HG02885 (cell line): Measurements from ENCODE around the gene LDHAL6B.
"Not testable (repeated sequence)": the region's sequence is repeated elsewhere in the genome, so short reads cannot be mapped to it uniquely, and the experiment has no call there.

Experiments used
- ATAC-seq: cut with Tn5 transposase; IDR thresholded peaks from one replicate; pipeline ENCODE4 v1.9.1; 2021; ENCODE audit warnings: mild to moderate bottlenecking; ENCODE audit not compliant: unreplicated experiment, poor library complexity

The LDHAL6B gene

DNA sequence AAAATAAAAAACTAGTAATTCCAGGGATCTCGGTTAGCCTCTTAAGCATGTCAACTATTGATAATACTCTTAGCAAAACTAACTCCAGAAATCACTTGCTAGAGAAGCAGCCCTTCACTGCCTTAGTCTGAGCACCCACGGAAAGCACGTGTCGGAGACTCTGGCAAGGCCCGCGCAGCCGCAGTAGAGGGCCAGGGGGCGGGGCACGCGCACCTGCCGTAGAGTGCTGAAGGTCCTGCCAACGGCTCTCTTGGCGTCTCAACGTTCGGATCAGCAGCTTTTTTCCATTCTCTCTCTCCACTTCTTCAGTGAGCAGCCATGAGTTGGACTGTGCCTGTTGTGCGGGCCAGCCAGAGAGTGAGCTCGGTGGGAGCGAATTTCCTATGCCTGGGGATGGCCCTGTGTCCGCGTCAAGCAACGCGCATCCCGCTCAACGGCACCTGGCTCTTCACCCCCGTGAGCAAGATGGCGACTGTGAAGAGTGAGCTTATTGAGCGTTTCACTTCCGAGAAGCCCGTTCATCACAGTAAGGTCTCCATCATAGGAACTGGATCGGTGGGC is at the start of gene LDHAL6B:
LDHAL6B (plus strand) TSS at position 221 of the 561 bp plus-strand sequence; CDS start at position 319, 98 bp downstream.
- no peak for ATAC-seq

DNA sequence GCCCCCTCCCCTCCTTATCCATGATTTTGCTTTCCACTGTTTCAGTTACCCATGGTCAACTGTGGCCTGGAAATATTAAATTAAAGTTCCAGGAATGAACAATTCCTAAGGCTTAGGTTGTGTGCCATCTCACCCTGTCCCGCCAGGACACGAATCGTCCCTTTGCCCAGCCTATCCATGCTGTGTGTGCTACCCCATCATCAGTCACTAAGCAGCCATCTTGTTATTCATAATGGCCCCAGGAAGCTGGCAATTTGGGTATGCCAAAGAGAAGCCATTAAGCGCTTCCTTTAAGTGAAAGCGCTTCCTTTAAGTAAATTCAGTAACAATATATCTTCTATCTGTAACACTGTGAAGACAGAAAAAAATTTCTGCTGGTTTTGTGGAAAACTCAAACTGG is 49.2 kb upstream of the LDHAL6B start:
- no peak for ATAC-seq

DNA sequence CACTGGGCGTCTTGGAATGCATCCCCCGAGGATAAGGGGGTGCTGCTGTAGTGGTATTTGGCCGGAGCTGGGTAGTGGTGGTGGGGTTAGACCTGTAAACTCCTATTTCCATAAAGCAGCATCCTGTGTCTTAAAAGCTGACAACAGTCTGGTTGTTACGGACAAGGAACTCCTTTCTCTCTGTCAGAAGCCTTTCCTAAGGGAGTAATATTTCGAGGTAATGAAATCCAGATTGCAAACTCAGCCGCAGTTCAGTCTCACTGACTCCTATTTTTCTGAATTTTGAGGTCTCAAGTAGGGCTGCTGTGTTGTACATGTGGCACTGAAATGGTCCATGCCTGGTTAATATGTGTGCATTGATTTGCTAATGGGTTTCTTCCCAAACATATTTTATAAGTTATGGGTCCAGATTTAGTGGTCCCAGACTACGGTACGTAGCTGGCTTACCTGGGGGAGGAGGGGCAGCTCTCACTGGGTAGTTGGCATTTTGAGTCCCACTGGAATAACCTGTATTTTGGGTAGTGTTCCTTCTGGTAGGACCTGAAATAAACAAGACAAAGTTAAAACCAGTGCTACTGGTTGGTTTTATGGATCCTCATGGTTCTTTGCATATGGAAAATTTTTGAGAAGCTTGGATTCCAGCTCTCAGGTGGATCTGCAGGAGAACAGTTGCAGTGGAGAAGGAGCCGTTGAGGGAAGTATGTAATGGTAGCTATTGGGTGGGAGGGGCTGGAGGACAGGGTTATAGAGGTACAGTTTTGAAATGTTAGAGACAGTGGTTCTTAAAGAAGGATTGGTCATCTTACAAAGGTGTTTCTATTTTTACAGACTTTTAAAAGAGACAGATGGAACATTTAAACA is 48.6 kb upstream of the LDHAL6B start:
- no peak for ATAC-seq

DNA sequence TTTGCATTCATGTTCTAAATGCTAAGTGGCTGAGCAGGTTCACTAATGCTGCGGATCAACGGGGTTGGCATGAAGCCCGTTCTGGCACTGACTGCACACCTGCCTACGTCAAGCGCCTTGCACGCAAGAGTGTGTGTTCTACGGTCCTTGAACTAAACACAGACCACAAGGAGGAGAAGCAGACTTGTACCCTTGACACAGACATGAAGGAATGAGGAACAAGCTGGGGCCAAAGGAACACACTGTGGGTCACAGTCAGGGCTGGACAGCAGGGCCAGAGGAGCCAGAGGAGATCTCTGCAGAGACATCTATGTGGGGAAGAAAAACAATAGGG is 48.0 kb upstream of the LDHAL6B start:
- no peak for ATAC-seq

DNA sequence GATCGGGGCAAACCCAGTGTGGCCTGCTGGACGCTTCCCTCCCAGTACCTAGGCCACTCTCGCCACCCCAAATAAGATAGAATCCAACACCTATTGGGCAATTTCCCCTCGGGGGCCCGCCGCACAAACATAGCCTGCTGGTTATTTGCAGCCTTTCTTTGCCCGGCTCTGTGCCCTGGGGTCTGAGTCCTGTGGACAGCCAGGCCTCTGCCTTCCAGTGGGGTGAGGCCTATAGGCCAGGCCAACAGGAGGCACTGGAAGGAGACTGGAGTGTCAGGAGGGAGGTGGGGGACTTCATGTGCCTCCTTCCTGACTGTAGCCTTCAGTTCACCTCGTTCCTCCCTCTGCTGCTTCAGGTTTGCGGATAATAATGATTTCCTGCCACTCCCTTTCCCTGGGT is 47.4 kb upstream of the LDHAL6B start:
- no peak for ATAC-seq

DNA sequence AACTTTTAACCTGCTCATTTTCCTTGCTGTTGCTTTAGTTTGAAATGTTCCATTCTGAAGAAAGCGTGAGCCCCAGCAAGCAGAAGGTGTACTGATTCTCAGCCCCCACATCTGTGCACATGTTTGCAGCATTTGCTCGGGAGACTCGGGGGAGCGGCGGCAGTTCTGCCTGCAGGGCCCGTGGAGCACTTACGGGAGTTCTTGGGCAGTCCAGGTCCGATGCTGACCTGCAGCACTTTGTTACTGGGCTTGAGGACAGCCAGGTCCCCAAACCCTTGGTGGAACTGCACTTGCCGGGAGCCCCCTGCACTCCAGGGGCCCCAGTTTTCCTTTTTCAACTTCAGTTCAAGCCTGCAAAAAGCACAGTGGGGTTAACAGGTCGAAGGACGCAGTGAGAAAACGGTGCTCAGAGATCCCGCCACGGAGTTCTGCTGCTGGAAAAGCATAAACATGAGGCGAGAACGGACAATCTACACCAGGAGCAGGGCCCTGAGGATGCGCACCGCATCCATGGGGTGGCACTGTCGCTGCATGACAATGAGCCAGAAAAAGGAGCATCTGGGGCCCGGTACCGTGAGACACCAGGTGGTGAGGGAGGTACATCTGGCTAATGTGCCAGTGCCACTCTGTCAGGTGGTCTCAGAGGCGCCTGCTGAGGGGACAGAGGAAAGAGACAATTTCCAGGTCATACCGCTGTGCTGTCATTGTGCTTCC is 45.6 kb upstream of the LDHAL6B start:
- ATAC-seq, result no peak

DNA sequence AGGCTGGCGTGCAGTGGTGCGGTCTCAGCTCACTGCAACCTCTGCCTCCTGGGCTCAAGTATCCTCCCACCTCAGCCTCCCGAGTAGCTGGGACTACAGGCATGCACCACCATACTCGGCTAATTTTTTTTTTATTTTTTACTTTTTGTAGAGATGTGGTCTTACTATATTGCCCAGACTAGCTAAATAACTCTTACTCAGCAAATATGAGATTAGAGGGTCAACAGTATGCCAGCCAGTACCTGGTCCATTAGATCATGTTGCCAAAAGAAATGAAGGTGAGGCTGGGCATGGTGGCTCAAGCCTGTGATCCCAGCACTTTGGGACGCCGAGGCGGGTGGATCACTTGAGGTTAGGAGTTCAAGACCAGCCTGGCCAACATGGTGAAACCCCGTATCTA is 44.6 kb upstream of the LDHAL6B start:
- ATAC-seq, result not testable (repeated sequence)

DNA sequence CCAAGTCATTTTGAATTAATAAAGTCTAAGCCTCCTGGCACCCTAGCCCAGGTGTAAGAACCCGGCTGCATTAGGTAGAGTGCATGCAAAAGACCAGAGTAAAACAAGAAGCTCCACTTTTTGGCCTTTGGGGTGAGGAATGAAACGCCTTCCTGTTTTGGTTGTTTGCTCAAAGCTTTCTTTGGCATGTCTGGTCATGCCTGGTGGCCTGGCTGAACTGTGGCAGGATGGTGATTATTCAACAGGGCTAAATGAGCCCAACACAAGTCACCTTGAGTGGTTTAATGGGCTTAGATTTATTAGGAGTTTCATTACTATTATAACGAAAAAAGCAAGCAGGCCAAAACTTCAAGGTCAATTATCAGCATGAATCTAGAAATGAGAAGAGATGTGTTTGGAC is 40.9 kb upstream of the LDHAL6B start:
- no peak for ATAC-seq

DNA sequence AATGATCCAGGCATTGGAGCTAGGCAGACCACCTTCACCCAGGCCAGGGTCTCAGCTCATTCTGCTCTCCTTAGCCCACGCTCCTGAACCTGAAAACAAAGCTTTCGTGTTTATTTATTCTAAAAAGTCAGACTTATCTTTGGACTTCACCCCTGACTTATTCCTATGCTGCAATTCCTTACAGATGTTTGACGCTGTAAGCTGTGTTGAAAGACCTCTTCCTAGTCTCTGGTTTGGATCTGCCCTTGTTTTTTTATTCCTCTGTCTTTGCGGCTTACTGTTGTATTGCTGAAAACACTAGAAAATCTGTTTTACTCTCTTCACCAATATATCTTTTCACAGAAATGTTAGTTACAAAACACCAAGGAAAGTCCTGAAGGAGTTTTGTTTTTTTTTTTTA is 40.5 kb upstream of the LDHAL6B start:
- no peak for ATAC-seq

DNA sequence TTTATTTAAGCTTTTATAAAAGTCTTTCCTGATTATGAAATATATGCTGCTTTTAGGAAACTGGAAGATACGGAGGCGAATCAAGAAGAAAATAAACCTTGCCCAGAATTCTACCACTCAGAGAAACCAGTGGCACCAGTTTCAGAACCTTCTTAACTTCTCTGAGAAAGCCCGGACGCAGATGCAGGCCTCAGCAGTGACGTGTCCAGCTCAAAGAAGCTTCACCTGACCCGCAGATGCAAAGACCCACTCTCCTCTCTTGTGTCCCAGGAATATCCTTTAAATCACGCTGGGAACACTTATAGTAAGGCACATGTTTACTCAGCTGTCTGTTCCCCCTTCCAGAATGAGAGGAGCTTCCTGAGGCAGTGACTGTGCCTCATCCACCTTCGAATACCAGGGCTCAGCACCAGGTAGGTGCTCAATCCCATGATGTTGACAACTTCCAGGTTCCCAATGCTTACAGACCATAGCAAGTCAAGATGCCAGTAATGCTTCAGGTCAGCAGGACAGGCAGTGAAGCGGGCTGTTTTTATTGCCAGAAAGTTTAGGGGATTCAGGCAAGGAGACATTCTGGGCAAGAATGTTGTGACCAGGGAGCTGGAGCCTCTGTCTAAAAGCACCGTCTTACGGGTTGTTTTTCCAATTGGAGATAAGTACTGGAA is 39.9 kb upstream of the LDHAL6B start:
- ATAC-seq, result no peak

DNA sequence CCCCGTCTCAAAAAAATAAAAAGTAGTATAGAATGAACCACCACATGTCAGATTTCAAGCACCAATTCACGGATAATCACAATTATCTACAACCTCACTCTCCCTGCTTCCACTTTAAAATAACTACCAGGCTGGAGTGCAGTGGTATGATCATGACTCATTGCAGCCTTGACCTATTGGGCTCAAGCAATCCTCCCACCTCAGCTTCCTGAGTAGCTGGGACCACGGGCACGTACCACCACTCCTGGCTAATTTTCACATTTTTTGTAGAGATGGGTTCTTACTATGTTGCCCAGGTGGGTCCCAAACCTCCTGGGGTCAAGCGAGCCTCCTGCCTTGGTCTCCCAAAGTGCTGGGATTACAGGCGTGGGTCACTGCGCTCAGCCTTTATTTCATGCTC is 38.1 kb upstream of the LDHAL6B start:
- no peak for ATAC-seq

DNA sequence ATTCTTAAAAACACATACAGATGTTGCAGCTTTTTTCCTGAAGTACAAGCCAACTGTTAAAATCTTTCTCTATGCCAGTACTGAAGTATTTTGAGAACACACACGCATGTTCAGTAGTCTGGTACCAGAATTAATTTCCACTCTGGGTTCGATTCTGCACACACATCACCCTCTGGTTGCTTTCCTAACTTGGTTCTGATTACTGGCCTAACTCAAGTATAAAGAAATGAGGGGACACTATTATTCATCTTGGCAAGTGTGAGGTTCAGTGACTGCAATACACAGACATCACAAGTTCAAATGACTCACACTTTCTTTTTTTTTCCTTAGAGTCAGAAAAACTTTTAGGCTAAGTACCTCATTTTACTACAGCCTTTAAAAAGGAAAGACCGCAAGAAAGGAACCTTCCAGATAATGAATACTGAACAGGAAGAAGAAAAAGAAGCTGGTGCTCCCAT is 37.4 kb upstream of the LDHAL6B start:
- no peak for ATAC-seq

DNA sequence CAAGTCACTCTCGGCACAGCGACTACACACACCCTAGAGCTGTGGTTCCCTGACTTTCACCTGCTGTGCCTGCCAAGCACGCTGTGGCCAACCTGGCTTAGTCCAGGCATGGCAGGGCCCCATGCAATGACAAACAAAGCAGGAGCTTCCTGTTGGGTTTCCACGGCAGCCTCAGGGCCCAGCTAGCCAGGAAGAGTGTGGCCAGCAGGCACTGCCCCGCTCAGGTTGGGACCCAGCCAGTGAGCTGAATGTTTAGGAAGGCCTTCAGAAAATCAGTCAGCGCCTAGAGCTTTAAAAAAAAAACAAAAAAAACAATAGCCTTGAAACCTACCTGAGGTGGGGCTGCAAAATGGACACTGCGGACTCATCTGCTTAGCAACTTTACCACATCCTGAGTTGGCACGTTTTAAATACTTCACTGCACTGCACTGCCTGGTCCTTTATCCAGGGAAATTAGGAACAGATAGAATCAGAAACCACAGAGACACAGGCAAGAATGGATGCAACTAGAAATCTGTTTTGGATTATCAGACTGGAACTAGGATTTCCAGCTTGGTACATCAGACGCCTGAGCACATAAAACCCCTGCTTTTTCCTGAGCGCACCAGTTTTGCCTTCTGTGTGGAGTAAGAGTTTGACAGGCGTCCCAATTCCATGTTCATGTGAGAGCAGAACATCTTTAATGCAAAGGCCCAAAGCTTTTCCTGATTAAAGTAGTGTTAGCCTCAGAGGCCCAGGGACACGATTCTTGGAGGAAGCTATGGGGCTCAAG is 36.2 kb upstream of the LDHAL6B start:
- ATAC-seq, result no peak

DNA sequence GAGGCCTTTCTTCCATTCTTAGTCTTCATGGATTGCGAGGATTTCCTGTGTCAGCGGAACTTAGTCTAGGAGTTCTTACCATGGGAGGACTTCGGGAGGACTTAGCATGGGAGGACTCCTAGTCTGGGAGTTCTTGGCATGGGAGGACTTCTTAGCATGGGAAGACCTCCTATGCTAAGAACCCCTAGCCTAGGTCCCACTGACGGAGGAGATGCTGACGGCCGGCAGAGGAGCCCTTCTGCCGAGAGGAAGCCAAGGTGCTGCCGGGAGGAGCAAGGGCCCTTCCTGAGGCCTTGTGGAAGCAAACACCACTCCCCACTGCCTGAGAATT is 35.6 kb upstream of the LDHAL6B start:
- no peak for ATAC-seq

DNA sequence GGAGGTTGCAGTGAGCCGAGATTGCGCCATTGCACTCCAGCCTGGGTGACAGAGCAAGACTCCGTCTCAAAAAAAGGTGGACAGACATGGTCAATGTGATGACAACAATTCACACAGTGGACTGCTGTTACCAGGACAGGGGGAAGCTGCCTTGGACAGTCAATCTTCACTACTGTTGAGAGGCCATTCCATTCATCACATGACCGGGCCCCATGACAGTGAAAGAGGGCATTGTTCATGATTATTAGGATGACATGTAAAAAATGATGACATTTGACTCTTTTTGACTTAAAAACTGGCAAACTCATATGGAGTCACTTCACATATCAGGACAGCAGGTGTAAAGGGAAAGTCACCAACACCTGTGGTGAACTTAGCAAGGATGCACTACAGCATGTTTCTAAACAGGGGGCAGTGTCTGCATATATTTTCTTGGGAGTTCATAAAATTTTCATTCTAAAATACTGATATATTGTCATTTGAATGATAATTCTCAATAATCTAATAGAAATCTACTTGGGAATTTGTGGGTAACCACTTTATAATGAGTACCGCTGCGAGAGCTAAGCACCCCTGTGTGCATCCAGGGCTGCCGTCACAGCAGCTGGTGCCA is 34.2 kb upstream of the LDHAL6B start:
- no peak for ATAC-seq

DNA sequence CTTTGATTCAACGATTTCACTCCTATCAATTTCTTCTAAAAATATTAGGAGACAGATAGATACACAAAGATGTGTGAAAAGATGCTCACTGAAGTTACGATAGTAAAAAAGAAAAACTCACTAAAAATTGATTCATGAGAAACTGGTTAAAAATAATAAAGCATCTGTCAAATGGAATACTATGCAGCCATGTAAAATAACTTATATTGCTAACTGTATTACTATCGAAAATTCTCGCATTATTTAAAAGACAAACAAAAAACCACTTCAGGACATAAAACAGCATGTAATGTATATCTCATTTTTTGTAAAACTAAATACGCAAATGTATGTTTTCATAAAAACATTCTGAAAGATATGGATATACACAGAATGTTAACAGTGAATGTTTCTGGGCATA is 33.4 kb upstream of the LDHAL6B start:
- ATAC-seq, result no peak

DNA sequence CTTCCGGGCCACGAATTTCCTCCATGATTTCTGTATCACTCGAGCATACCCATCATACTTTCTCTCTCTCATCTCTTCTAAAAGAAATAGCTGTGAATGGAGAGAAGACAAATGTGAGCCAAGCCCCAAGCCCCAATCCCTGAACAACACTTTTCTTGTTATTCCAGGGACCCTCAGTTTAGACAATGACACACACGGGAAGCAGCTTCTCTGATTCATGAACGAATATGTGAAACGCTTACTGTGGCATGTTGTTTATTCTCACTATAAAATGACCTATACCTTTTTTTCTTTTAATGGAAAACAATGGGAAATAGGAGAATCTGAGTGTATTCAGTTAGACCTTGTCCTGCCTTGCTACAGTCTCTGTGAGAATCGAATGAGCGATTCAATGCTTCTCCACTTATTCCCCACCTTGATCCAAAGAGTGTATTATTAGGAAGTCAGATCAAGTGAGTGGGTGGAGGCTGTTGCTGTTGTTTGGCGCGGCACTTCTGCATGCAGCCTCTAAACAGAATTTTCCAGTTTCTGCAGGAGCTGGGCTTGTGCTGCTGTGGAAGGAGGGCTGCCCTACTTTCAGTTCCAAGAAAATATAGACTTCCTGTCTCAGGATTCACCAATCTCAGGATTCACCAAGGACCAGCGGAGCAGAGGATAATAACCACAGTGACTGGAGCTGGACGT is 32.4 kb upstream of the LDHAL6B start:
- ATAC-seq, result no peak

DNA sequence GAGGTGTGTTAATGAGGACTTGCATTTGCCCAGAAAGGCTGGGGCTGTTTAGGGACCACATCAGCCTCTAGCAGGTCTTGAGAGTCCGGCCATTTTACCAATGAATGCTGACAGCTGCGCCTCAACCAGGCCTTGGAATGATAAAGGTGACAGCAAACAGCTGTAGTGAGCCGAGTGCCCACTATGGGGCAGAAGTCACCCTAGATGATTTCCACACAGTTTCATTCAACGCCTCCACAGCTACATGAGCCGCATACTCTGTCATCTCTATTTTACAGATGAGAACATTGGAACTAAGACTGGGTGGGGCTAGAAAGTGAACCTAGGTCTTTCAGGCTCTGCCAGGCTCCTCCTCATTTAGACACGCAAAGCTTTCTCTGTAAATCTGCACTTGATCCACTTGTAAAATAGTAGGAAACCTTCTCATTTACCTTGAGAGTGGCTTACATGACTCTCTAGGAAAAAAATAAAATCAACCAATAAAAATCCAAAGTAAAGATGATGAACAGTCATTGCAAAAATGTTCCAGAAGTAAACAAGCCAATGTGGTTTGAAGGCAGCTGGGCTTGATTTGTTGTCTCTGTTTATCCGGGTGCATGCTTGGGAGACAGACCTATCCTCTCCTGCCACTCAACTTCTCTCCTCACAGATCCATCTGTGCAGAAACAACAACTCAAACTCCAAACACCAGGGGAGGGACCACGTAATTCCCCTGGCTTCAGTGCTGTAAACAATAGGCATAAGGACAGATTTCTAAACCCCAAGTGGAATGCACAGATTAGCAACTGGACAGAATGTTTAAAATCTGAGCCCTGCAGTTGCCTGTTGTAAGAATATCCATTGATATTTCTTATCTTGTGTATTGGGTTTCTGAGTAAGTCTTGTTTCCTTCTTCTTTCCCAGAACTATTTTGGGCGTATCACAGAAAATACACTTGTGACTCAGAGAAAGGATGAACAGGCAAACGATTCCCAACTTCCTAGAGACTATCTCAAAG is 31.5 kb upstream of the LDHAL6B start:
- peak; percentile 62 for ATAC-seq
